A549 treated with CpdA at 1 μM for 4 hours (cell line): ENCODE data around the gene OR51F1. TPM values are rescaled to one million over a fixed set of nuclear protein-coding genes. Genes with fewer than 3 reads are reported as not detected.

ENCODE experiments used
- total RNA-seq: library from RNA; stranded (reverse); fragments of 200-300 nt; extraction: Qiagen RNA extraction; gene quantifications from 5 replicates; pipeline ENCODE4 v1.2.3, GENCODE V29; 2022; ENCODE audit warnings: low read depth

The OR51F1 gene
- not detected in 5 replicates for total RNA-seq

DNA sequence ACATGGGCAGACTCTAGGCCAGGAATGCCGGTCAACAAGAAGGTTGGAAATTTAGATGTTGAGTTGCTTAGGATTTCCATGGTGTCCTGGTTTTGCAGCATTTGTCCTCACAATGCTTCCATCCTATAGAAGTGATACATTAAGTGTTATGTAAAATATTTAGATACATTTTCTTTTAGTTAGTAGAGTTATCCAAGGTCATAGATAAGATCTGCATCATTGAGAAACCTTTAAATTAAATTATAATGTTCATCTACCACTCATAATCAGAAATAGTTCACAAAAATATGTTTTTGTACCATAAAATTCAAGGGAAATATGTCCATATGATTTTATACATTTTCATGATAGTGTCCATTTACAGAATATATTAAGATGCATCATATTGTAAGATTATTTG, at the start of gene OR51F1:
TSS of gene OR51F1 (minus strand) at position 101 of the 400 bp plus-strand sequence. CDS start at position 101, 0 bp downstream.

GRCh38 chr11:4804280-4804679, 34.5 kb upstream of the OR51F1 start, which contains the start of gene OR52R1:
Gene OR52R1 (minus strand): TSS chr11:4804380. CDS start chr11:4804380, 0 bp downstream.

Other genes with a start within 250 kb of the OR51F1 start
- gene OR52M1, start 224.7 kb downstream of the OR51F1 start, total RNA-seq: not detected in 5 replicates
- gene OR52I2, start 188.2 kb downstream of the OR51F1 start, total RNA-seq: not detected in 5 replicates
- gene OR52I1, start 175.9 kb downstream of the OR51F1 start, total RNA-seq: not detected in 5 replicates
- gene TRIM68, start 161.7 kb downstream of the OR51F1 start, total RNA-seq: 8.0 to 10.8 TPM (median 9.3 TPM) in 5 replicates
- gene OR51D1, start 132.5 kb downstream of the OR51F1 start, total RNA-seq: not detected in 5 replicates
- not detected in 5 replicates for gene OR51E1, start 126.0 kb downstream of the OR51F1 start, total RNA-seq
- gene OR51E2, start 72.1 kb downstream of the OR51F1 start, total RNA-seq: 0.02 to 0.14 TPM in 2 of 5 replicates, not detected in the others
- not detected in 5 replicates for gene MMP26, start 65.2 kb downstream of the OR51F1 start, total RNA-seq
- gene OR52R1, start 34.4 kb upstream of the OR51F1 start, total RNA-seq: not detected in 5 replicates
- gene OR51F2, start 51.4 kb upstream of the OR51F1 start, total RNA-seq: not detected in 5 replicates
- not detected in 5 replicates for gene OR51S1, start 79.3 kb upstream of the OR51F1 start, total RNA-seq
- gene OR51T1, start 112.0 kb upstream of the OR51F1 start, total RNA-seq: not detected in 5 replicates
- not detected in 5 replicates for gene OR51A7, start 133.8 kb upstream of the OR51F1 start, total RNA-seq
- not detected in 5 replicates for gene OR51G2, start 149.4 kb upstream of the OR51F1 start, total RNA-seq
- not detected in 5 replicates for gene OR51G1, start 154.4 kb upstream of the OR51F1 start, total RNA-seq
- gene OR51A4, start 177.7 kb upstream of the OR51F1 start, total RNA-seq: not detected in 5 replicates
- gene OR51A2, start 185.8 kb upstream of the OR51F1 start, total RNA-seq: not detected in 5 replicates
- not detected in 5 replicates for gene OR51L1, start 224.9 kb upstream of the OR51F1 start, total RNA-seq